Hippocampal formation (tissue), 2 donors: ENCODE results near the gene CEP85L.

ENCODE experiments used
- DNase-seq, 2 donors: peaks; one replicate each; lab custom pipeline; 2025; lab: John Stamatoyannopoulos, UW

Gene CEP85L

GRCh38 chr6:118660218-118660569 lies 8.8 kb upstream of the CEP85L start:
- no peak for DNase-seq

DNA sequence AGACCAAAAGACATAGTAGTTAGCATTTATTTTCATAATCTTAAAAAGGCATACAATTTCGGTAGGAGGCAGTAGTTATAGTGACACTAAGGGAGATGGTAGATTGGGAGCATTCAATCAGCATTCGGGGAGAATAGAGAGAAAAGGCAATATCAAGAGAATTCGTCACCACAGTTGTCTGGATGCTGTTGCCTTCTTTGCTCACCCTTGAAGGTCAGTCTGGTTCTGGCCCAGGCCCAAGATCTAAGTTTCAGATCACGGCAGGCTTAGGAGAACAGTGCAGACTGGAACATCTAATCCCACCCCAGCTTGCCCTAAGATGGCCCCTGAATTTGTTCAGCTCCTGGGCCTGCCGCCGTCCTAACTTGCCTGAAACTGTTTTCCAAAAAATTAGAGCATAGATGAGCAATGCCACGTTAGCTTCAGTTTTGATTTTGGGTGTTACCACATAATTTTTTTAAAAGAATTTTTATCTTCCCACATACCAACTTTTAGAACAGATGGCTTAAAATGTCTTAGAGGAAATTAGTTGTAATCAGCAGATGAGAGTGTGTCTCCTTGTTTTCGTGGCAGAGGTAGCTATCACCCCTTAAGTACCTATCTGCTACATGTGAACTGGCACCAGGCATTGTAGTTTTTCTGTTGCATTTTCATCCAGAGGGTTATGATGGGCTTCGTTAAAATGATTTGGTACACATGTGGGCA lies 8.3 kb upstream of the CEP85L start:
- no peak for DNase-seq

DNA sequence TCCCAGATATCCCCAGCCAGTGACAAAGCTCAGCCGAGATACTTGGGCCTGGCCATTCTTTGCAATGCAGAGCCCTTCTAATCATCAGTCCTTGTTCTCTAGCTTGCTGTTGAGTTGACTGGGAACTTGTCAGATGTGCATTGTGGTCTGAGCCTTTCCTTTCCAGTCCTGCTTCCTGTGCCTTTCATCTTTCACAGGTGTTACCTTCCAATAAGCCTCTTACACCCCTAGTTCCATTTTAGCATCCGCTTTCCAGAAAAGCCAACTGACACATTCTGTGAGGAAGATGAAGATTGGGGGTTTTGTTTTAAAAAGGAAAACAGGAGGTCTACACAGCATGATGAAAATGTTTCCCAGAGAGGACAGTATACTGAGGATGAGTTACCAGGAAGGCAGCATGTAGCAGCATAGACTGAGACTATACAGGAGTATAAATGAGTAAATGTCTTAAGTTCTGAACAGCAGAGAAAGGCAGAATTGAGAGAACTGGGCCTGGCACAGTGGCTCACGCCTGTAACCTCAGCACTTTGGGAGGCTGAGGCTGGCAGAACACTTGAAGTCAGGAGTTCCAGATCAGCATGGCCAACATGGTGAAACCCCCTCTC lies 5.6 kb upstream of the CEP85L start:
- no peak for DNase-seq

GRCh38 chr6:118652051-118652615 lies 742 bp upstream of the CEP85L start:
- DNase-seq: peak in 1 of 2 donors; percentile 4

DNA sequence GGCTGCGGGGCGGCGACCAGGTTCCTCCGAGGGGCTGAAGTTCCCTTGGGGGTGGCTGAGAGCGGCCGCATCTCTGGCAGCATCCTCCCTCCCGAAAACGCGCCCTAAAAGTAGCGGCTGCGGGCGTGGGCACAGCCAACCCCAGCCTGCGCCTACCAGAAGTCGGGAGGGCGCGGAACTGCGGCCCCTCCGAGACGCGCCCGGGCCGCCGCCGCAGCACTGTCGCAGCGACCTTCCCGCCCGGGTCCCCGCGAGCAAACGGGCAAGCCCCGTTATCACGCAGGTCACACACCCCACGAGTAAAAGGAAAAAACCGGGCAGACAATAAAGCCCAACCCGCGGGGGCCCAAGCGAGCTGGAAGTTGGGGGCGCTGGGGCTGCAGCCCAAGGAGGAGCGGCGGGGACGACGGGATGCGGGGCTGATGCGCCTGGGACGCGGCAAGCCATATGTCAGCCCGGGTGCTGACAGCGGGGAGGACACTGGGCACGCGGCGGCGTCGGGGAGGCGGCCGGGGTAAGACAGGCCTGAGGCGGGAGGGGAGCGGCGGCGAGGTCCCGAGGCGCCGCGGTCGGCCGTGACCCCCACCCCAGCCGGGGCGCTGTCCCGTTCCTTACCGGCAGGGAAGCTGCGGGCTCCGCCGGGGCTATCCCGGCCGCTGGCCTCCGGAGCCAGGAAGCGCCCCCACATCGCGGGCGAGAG lies 659 bp downstream of the CEP85L start:
- peak in 1 of 2 donors; percentile 58 for DNase-seq

DNA sequence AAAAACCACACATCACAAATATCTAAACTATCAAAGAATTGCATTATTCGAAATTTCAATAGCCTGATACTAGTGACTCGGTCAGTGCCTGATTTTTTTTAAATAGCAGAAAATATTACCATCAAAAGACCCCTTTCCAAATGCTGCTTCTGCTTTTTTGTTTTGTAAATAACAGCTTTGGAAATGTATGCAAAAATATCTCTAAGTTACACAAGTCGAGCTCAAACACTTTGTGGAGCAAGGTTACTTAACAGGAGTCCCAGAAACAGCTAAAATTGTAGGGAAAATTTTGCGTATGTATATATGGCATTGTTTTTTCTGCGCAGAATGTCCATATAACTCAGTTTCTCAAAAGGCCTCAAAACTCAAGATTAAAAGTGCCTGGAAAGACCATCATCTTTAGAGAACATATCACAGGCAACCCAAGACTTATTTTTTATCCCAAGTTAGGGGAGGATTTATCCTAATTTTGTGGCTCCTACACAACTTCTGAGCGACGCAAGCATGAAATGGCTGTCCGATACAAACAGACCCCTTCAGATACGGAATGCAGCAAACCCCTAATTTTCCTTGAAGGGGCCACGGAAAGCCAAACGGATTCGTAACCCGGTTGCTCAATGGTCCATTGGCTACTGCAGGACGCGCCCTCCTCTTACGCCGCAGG lies 1.3 kb downstream of the CEP85L start:
- DNase-seq: peak in 1 of 2 donors; percentile 37

- no peak for DNase-seq
These were observed 2.4 kb downstream of the CEP85L start for GRCh38 chr6:118648866-118649554.

DNA sequence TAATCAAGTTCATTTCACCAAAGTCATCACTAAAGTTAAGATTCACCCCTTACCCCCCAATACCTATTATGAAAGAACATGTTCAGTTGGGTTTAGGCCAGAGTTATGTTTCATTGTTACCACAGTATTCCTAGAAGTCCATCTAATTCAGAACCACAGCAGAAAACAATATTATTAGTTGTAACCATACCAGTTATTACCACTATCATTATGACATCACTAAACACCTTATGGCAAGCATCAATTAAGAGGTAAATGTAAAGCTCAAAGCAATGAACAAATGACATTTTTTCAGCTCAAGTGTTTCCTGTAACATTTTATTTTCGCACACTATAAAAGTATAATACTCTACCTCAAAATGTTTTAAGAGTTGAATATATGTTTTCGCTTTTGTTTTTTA lies 4.4 kb downstream of the CEP85L start:
- no peak for DNase-seq

GRCh38 chr6:118645395-118645794 lies 6.0 kb downstream of the CEP85L start:
- no peak for DNase-seq

- DNase-seq: no peak
These were observed 7.4 kb downstream of the CEP85L start for GRCh38 chr6:118644007-118644406.

GRCh38 chr6:118641042-118641441 lies 10.3 kb downstream of the CEP85L start:
- no peak for DNase-seq

GRCh38 chr6:118639054-118639964 lies 12.1 kb downstream of the CEP85L start:
- DNase-seq: no peak

DNA sequence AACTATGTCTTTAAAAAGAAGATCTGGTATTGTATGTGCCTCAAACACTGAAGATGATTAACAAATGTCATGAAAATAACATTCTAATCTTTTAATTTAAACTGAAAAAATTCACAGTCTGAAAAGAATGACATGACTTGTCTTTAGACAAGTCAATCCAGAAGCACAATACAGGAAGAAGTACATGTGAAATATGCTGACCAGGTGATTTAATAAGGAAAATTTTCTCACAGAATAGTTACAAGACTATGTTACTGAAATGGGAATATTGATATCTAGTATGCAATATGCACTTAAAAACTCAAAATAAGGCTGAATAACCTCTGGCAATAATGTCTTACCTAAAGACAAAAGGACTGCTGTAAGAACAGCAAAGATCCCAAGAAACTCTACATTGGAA lies 13.1 kb downstream of the CEP85L start:
- DNase-seq: no peak

DNA sequence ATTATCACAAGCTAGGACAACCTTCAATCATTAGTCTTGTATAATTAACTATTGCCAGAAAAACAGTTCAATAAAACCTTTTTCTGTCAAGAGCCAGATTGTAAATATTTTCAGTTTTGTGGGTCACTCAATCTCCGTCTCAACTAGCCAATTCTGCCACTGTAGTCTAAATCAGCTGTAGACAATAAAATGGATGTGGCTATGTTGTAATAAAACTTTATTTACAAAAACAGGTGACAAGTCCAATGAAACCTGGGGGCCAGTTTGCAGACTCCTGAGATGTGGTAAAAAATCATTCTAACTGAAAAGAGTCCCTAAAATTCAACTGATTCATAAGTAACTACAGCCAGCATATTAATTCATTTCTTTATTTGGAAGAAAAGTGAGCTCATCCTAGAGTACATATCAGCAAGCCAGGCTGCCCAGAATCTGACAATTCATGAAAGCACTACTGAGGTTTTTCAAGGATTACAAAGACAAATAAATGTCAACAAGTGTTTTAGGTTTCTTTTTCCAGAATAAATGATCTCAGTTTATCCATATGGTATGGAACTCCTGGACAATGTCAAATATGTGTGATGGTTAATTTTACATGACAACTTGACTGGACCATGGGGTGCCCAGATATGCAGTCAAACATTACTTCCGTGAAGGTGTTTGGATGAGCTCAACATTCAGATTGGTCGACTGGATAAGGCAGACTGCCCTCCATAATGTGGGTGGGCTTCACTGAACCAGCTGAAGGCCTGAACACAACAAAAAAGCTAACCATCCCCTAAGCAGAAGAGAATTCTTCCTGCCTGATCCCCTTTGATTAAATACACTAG lies 15.3 kb downstream of the CEP85L start:
- DNase-seq: no peak

DNA sequence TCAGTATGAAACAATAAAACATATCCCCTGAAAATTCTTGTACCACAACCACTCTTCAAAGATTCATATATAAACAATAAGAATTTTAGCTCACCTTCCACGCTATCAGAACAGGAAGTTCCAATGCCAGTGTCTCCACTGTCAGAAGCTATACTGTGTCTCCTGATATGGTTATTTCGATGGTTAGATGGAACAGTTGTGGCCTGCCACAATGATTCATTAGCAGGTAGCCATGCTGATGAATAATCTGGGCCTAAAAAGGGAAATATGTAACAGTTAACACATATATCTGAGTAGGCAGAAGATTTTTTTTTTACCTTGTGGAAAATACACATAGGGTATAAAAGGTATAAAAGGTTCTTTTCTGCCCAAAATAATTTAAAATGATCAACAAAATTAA lies 19.0 kb downstream of the CEP85L start:
- DNase-seq: no peak

DNA sequence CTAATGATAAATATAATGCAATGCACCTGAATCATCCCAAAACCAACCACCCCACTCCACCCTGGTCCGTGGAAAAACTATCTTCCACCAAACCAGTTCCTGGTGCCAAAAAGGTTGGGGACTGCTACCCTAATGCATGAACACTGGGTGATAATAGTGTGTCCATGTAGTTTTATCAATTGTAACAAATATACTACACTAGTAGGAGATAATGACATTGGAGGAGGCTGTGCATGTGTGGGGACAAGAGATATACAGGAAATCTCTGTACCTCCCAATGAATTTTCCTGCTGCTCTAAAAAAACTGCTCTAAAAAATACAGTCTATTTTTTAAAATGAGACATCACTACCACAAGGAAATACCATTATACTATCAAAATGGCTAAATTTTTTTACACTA lies 20.5 kb downstream of the CEP85L start:
- DNase-seq: no peak

DNA sequence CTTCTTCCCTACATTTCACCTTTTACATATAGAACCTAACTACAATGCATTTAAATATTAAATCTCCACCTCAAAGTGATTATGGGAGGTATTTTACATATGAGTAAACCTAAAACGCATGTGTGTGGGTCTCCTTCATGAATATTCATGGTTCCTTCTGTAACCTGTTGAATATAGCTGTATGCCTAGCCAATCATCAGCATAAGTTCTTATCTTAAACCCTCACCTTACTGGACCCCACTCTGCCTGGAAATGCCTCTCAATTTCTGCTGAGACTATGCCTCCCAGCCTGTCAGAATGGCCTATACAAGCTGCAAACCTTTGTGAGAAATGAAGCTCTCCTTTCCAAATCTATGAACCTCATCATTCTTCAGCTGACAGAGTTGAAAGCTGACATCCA lies 21.3 kb downstream of the CEP85L start:
- DNase-seq: no peak

DNA sequence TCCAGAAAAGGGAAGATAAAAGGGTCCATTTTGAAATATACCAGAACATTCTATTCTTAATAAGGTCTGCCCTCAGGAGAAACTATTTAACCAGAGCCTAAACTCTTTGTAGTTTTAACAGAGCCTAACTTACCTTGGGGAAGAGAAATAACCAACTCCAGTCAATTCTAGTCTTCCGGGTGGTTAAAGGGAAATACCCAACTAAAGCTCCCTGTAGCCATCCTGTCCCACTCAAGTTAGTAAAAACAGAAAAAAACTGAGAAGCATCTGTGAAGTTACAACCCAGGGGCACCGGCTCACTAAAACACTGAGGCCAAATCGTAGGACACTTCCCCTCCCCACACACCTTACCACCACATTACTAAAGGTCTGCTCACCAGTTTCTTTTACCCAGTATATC lies 23.7 kb downstream of the CEP85L start:
- DNase-seq: no peak

GRCh38 chr6:118625833-118626232 lies 25.6 kb downstream of the CEP85L start:
- no peak for DNase-seq
